GM19238 (cell line): ENCODE measurements around the gene TNNC1.

Experiments used
- DNase-seq: peaks from one replicate; pipeline ENCODE4 v3.0.0; 2011; ENCODE audit warnings: low spot score; ENCODE audit not compliant: insufficient read length

The TNNC1 gene

GRCh38 chr3:52402101-52402521 is 51.7 kb downstream of the TNNC1 start:
- DNase-seq, result no peak

- DNase-seq, result no peak
These were observed 52.3 kb downstream of the TNNC1 start for GRCh38 chr3:52401551-52401950.
